Smooth muscle cell of the brain vasculature (primary cell): Measurements from ENCODE around the gene ELAPOR1.

Experiments used
- DNase-seq: peaks from one replicate; pipeline ENCODE4 v3.0.0-alpha.2; 2012; ENCODE audit warnings: low read depth, low spot score

The ELAPOR1 gene

DNA sequence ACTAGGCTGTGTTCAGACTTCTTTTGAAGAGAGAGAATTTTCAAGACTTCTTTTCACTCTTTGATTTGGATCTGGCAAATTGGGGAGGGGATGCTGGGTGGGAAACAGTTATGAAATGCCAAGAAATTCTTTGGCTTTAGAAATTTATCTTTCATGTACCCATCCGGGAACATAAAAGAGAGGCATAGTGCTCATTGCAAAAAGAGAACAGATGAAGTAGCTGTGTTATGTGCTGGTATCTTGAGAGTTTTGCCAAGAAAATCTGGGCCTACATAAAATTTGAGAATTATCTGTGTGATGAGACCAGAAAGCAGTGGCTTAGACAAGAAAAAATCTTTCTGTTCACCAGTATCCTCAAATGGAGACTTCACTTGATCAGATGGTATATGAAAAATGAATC lies 19.0 kb upstream of the ELAPOR1 start:
- no peak for DNase-seq

DNA sequence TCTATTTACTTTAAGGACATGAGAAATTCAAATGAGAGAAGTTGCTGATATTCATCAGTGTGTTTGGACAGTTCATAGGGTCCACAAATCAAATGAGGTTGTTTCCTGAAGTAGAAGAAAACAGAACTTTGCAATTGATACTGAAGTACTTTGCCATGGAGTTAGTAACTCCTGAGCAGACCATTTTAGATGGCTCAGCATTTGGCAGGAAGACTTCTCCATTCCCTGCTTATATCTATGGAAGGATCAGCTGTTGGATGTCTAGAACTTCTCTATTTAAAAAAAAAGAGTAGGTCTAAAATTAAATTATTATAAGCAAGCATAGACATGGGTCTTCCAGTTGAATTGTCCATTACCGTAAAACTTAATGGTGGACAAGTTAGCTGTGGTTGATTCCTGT lies 18.3 kb upstream of the ELAPOR1 start:
- no peak for DNase-seq

- DNase-seq, result no peak
These were observed 17.8 kb upstream of the ELAPOR1 start for GRCh38 chr1:109096120-109096519.

DNA sequence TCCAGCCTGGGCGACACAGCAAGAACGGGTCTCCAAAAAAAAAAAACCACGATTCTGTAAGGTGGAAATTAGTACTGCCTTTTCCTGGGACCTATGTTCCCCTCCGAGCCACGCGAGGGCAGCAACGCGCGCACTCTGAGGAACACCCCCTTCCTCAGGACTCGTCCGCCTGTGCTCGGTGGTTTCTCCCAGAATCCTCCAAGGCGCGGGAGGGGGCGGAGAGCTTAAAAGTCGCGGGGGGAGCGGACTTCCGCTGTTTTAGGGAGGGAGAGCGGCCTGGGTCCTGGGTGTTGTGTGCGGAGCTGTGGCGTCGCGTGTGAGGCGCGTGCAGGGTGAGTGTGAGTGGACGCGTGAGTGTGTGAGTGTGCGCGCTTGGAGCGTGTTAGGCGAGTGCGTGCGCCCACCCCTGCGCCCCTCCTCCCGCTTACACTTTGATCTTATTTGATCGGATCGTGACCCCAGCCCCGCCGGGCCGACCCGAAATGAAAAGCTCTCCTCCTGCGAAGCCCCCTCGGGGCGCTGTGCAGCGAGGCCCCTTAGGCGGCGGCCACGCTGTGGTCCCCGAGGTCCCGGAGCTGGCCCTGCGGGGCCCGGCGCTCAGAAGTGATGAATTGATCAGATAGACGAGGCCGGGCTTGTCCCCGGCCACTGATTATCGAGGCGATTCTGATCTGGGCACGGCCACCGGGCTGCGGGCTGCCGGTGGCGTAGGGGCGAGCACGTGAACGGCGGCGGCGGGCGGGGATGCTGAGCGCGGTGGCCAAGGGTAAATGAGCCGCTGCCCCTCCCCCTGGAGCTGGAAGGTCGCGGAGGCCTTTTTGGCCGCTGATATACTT lies 13.8 kb upstream of the ELAPOR1 start:
- peak; percentile 95 for DNase-seq

- DNase-seq, result no peak
These were observed 9.4 kb upstream of the ELAPOR1 start for GRCh38 chr1:109104364-109105151.

DNA sequence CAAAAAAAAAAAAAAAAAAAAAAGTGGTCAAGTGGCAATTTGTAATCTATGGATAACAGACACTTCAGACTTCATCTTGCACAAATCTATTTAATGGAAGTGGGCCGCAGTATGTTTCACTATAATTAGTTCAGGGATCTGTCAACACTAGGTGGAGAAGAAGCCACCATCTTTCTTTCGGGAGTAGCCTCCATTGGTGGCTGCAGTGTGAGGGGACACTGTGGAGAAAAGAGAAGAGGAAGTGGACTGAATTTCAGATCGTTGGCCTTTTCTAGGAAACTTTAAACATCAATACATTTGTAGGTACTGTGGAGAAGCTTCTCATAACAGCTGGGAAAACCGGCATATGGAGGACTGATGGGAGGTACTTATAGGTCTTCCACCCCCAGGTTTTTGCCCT lies 8.0 kb upstream of the ELAPOR1 start:
- DNase-seq, result no peak

DNA sequence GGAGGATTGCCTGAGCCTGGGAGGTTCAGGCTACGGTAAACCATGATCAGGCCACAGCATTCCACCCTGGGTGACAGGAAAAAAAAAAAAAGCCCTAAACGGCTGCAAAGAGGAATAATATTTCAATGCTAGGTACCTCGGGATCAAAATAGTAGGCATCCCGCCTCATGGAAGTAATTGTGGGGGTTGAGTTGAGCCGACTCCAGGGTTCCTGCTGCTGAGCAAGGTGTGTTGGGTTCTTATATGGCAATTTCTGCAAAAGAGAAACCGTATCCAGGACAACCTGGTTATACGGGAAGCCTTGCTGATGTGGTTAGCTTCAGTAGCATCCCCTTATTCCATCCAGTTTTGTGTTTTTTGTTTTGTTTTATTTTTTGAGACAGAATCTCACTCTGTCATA lies 6.1 kb upstream of the ELAPOR1 start:
- no peak for DNase-seq

GRCh38 chr1:109109906-109110305 lies 4.0 kb upstream of the ELAPOR1 start:
- no peak for DNase-seq

DNA sequence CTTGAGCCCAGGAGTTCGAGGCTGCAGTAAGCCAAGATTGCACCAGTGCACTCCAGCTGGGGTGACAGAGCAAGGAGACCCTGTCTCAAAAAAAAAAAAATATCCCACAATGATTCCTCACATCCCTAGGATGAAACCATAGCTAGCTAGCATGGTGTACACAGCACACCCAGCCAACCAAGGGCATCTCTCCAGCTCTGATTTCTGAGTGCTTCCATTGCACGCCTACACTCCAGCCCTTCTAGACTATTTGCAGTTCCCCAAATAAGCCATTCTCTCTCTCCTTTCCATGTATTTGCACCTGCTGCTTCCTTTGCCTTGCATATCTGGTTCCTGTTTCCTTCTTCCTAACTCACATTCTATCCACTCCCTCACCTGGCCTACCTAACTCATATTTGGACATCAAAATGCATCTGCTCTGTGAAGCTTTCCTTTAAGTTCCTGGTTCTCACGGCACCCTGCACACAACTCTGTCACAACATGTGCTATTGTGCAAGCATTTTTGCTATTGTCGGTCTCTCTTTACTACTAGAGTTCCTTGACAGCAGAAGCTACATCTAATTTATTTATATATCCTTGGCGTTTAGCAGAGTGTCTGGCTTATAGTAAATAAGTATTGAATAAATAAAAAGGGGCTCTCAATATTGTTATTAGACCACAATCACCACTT lies 2.4 kb upstream of the ELAPOR1 start:
- no peak for DNase-seq

GRCh38 chr1:109112056-109112651 lies 1.8 kb upstream of the ELAPOR1 start:
- no peak for DNase-seq

DNA sequence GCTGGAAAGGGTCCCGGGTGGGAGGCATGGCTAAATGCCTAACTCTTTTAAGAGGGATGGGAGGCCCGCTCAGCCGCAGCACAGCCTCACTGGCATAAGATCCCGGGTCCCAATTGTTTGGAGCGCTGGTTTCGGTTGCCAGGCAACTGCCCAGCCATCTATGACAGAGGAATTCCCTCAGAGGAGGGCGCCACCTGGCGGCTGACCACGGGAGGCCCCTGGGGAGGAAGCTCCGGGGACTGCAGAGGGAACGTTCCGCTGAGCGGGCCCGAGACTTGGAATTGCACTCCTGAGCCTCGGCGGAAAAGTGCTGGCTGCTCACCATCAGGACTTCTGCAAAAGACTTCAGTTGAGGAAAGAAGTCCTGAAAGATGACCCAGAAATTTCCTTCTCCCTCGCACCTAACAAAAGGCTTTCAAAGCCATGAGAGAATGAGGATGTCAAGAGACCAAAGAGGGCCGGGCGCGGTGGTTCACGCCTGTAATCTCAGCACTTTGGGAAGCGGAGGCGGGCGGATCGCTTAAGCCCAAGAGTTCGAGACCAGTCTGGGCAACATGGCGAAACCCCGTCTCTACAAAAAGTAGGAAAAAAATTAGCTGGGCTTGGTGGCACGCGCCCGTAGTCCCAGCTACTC lies 1.1 kb upstream of the ELAPOR1 start:
- peak; percentile 57 for DNase-seq

- no peak for DNase-seq
These were observed 393 bp downstream of the ELAPOR1 start for GRCh38 chr1:109114342-109114674.

- no peak for DNase-seq
These were observed 1.8 kb downstream of the ELAPOR1 start for GRCh38 chr1:109115685-109116084.

- no peak for DNase-seq
These were observed 2.4 kb downstream of the ELAPOR1 start for GRCh38 chr1:109116286-109116685.

- DNase-seq, result no peak
These were observed 4.2 kb downstream of the ELAPOR1 start for GRCh38 chr1:109118089-109118488.

GRCh38 chr1:109120356-109120755 lies 6.4 kb downstream of the ELAPOR1 start:
- DNase-seq, result no peak

DNA sequence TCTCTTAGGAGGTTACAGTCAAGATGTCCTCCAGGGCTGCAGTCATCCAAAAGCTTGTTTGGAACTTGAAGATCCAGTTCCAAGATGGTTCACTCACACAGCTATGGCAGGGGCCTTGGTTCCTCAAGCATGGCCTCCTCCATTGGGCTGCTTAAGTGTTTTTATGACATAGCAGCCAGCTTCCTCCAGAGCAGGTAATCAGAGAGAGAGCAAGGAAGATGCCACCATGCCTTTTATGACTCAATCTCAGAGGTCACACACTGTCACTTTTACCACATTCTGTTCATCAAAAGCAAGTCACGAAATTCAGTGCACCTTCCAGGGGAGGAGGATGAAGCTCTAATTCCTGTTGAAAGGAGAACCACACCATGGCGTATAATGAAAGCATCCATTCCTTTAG lies 17.1 kb downstream of the ELAPOR1 start:
- DNase-seq, result no peak

- no peak for DNase-seq
These were observed 17.9 kb downstream of the ELAPOR1 start for GRCh38 chr1:109131800-109132199.

DNA sequence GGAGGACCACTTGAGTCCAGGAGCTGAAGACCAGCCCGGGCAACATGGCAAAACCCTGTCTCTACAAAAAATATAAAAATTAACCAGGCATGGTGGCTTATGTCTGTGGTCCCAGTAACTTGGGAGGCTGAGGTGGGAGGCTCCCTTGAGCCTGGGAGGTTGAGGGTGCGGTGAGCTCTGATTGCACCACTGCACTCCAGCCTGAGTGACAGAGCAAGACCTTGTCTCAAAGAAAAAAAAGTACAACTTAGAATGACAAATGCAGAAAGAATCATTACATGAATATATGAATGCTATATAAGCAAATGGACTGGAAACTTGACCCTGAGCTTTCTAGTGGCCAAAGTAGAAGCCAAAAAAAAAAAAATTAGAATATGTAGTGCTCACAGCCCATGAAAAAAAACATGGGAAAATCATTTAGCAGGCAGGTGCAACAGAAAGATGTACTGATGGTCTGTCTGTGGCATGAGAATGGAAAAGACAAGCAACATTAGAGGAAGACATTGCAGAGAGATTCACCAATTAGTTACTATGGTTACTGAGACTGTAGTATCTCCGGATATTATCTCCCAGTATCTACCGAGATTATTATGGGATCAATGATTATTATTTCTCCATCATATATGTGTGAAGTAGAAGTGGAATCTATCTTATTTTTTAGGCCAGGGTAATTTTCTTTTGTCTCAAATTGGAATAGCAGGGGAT lies 19.2 kb downstream of the ELAPOR1 start:
- no peak for DNase-seq

DNA sequence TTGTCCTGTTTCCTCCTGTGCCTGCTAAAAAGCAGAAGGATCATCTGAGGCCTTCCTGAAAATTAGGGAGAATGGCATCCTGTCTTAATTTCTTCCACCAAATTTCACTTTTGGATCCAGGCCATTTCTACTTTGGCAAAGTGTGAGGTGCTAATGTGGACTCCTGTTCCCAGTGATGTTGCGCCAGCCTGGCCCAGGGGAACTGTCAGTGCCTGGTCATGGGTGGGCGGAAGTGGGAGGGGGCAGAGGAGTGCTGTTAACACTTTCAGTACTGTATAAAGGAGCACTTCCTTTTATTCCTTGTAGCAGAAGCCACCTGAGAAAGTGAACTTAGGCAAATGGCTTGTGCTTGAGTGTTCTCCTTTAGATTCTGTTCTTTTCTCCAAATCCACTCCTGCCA lies 19.9 kb downstream of the ELAPOR1 start:
- DNase-seq, result no peak

GRCh38 chr1:109134423-109134822 lies 20.5 kb downstream of the ELAPOR1 start:
- no peak for DNase-seq
